NCI-H2029 treated with DMSO at 0.1 percent for 48 hours (cell line): ENCODE results near the gene SLC22A4.
A peak's percentile ranks its signal among the peaks of the same experiment; 100 is the strongest.

Experiments used
- DNase-seq: peaks from one replicate; lab custom pipeline; 2025; lab: John Stamatoyannopoulos, UW

Gene SLC22A4

DNA sequence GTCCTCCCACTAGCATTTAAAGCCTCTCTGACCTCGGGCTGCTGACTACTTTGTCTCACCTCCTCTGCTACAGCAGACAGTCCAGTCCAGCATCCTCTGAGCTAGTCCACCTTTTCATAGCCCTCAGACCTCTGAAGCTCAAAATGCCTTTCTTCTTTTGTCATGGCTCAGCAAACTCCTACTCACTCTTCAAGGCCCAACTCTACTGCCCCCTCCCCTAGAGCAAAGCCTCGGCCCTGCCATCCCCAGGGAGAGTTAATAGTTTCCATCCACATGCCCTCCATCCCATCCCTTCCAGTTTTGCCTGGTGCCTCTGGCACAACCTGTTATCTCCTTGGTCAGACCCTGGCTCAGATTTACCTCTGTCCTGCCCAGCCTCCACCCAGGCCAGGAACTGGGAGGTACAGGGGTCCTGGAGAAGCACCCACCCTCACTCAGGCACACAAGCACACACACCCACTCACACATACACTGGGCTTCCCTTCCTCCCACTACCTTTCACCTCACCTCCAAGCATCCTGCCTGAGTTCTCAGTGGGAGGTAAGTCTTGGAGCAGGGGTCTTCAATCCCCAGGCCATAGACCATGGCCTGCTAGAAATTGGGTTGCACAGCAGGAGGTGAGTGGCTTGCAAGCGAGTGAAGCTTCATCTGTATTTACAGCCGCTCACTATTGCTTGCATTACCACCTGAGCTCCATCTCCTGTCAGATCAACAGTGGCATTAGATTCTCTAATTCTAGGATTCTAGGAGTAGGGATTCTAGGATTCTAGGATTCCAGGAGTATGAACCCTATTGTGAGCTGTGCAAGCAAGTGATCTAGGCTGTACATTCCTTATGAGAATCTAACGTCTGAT, 18.6 kb upstream of the SLC22A4 start:
- DNase-seq, result no peak

- DNase-seq, result no peak
These were observed 16.9 kb upstream of the SLC22A4 start for GRCh38 chr5:132277256-132277655.

GRCh38 chr5:132277971-132278853, 16.0 kb upstream of the SLC22A4 start:
- DNase-seq, result no peak

DNA sequence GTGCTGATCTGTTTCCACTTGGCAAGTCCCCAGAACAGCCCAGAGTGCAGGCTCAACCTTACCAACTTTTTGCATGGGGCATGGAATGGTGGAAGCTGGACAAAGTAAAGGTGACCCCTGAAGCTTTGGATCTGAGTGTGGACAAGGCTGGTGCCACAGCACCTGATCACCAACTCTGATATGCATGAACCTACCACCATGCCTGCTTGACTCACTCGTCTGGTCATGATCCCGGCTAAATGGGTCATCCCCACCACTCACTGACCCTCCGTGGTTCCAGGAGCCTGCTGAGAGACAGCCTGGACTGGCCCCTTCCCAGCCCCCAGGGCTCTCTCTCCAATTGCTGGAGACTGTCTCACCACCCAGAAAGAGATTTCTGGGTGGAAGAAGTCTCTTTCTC, 14.4 kb upstream of the SLC22A4 start:
- no peak for DNase-seq

DNA sequence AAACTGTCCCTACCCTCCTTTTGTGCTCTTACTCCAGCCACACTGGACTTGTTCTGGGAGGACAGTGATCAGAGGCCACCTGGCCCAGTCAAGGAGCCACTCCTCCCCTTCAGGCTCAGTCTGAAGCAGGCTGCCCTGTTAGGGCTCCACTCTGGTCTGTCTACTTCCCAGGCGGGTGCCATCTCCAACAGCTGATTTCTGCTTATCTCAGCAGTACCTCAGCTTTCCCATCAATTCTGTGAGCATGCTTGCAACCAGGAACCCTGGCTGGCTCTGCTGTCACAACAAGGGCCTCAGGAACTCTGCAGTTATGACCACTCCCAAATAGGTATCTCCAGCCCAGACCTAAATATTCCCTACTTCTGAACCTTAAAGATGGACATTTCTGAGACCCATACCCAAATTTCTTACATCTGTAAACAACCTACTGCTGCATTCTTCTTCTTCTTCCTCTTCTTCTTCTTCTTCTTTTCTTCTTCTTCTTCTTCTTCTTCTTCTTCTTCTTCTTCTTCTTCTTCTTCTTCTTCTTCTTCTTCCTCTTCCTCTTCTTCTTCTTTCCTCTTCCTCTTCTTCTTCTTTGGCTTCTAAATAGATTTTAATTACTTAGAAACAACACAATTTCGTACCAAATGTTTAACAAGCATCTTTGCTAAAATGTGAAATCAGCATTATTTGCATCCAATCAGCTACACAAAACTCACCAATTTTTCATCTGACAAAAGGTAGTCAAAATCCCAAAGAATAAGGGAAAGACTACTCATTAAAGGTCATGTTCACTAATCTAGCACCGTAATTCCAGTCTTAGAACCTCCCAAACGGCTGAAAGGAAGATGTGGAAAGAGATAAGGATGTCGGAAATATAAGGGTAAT, 13.6 kb upstream of the SLC22A4 start:
- no peak for DNase-seq

DNA sequence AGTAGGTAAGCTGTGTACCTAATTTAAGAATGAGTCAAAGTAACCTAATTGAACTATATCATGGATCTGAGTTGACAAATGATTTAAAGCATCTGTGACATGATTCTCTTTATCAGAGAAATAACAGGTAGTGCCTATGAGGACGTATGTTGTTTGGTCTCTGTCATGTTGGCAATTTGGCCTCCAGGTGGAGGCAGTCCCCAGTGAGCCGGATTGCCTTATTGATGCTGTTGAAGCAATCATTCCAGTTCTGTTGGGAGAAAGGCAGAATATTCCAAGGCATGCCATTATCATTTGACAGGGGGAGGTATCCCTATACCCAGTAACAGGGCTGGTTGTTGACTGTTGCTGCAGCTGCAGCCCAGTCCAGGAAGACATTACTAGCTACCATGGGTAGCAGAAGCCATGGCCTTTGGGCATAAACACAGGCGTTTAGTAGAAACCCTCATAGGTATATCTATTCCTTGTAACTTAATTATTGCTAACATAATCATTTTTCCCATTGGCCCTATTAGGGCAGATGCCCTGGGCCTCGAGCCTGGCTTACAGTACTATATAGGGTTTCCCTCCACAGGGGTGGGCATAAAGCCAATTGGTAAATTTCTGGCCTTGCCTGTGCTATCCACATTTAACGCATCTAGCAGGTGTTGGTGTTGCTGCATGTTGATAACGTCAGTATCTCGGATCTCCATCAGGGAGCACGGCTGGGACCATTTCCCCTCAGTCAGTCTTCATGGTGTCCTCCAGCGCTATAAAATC, 12.2 kb upstream of the SLC22A4 start:
- no peak for DNase-seq

GRCh38 chr5:132283423-132284043, 10.7 kb upstream of the SLC22A4 start:
- no peak for DNase-seq

GRCh38 chr5:132289097-132289496, 5.1 kb upstream of the SLC22A4 start:
- no peak for DNase-seq

DNA sequence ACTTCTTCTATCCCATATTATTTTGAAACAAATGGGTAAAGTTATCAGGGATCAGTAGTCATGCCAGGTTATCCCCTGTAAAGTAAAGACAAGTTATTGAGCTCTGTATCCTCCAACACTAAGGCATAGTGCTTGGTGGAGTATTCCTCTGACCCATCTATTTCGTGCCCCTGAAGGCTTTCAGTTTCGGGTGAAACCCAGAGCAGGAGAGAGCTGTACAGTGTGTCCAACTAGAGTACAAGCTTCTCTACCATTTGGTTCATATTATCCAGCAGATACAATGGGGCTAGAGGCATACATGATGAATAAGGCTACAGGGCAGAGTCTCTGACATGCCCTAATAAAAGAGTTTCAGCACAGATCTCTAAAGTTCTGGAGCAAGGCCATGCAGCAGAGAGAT, 3.2 kb upstream of the SLC22A4 start:
- no peak for DNase-seq

- DNase-seq, result peak; percentile 83
These were observed 865 bp upstream of the SLC22A4 start for GRCh38 chr5:132293066-132293991.

GRCh38 chr5:132294728-132295504, 722 bp downstream of the SLC22A4 start:
- DNase-seq, result no peak

GRCh38 chr5:132295505-132296411, 1.6 kb downstream of the SLC22A4 start:
- no peak for DNase-seq

DNA sequence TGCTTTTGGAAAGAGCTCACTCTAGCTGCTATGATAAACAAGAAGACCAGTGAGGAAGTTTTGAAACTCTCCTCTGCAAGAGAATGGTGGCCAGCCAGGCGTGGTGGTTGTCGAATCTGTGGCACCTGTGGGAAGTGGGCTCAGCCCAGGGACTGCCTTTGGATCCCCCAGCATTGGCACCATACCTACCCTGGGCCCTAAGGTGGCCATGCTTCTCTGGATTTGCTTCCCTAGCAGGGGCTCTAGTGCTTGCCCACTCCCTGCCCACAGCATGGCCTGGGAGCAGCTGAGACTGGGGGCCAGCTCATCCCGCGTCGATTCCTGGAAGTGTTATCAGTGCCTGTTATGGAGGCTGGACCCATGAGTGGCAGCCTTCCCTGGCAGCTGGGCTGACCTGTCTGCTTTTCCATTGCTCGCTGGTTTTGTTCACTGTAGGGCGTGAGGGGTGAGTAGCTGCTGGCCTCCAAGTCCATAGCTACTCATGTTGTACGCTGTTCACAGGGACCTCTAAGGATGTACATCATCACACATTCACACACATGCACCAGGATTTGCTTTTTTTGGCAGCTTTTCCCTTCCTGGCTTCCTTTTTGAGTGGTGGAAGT, 2.3 kb downstream of the SLC22A4 start:
- DNase-seq, result no peak

- no peak for DNase-seq
These were observed 3.2 kb downstream of the SLC22A4 start for GRCh38 chr5:132297211-132297940.

- DNase-seq, result no peak
These were observed 4.4 kb downstream of the SLC22A4 start for GRCh38 chr5:132298298-132299212.

DNA sequence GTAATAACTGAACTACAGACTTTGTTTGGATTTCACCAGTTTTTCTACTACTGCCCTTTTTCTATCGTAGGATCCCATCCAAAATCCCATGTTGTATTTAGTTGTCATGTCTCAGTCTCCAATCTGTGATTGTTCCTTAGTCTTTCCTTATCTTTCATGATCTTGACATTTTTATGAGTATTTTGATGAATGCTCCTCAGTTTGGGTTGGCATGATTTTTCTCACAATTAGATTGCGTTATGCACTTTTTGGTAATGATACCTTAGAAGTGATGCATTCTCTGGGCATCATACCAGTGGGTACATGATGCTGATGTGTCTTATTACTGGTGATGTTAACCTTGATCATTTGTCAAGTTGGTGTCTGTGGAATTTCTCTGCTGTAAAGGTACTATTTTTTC, 5.7 kb downstream of the SLC22A4 start:
- no peak for DNase-seq
